H1 (cell line): ENCODE measurements around the gene IL32. TPM values are rescaled to one million over a fixed set of nuclear protein-coding genes. Genes with fewer than 3 reads are reported as not detected.

Source experiments
- TAF7 ChIP-seq: optimal IDR thresholded peaks from 2 replicates; pipeline ENCODE3; 2011; ENCODE audit warnings: low read depth, mild to moderate bottlenecking, inconsistent platforms, low read length, moderate library complexity, borderline replicate concordance
- polyA plus RNA-seq, 7 experiments: library from polyadenylated mRNA; depleted of rRNA in 3 of 7; stranded (reverse) in 5 of 7; unstranded in 2 of 7; fragments of >200 nt in 5 of 7; fragments of 200-250 nt in 2 of 7; gene quantifications; 1 replicate in 5 of 7; 2 replicates in 1 of 7; 4 replicates in 1 of 7; pipeline versions ENCODE4 v1.2.1 to v1.2.3, GENCODE V29; 2011 to 2013; ENCODE audit warnings: missing spikeins in 2 of 7, mixed read lengths in 2 of 7
- total RNA-seq: library from RNA; stranded (reverse); fragmentation: NEBNext Ultra II Directional; extraction: Animal tissue kit (Norgen Biotek cat#: 25700); gene quantifications from 2 replicates; pipeline ENCODE4 v1.2.1, GENCODE V29; 2021

The IL32 gene
- total and polyA plus RNA-seq, 2 of the 8 experiments (the other 6 are each of a cell fraction or from before 2014, with no cell fraction given): 2.7 to 5.0 TPM

DNA sequence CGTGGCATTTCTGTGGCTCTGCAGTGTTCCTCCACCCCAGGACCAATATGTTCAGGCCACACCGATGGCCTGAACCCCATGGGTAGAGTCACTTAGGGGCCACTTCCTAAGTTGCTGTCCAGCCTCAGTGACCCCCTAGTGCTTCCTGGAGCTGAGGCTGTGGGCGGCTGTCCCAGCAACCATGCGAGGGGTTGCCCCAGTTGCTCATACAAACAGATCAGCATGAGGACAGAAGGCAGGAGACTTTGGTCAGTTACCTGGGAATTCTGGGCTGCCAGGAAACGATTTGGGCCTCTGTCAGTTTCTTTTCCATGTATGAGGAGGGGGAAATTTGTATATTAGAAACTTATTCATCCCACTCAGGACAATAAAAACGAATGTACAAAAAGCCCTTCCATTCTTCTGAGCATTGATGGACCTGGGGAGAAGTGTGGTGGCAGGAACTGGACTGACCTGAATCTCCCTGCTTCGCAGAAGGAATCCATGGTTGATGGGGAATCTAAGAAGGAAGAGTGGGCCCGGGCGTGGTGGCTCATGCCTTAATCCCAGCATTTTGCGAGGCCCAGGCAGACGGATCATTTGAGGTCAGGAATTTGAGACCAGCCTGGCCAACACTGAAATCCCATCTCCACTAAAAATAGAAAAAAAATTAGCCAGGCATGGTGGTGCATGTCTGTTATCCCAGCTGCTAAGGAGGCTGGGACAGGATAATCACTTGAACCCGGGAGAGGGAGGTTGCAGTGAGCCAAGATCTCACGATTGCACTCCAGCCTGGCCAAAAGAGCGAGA, 4.9 kb upstream of the IL32 start (continued):
- no peak for TF ChIP-seq TAF7
- TF ChIP-seq, all 59 proteins: peak for 0
